NCI-H2227 treated with DMSO at 0.1 percent for 48 hours (cell line): Measurements from ENCODE around the gene GYS1.
"Not testable (repeated sequence)": the region's sequence is repeated elsewhere in the genome, so short reads cannot be mapped to it uniquely, and the experiment has no call there.

Source experiments
- DNase-seq: peaks from one replicate; lab custom pipeline; 2025; lab: John Stamatoyannopoulos, UW

GYS1 gene

DNA sequence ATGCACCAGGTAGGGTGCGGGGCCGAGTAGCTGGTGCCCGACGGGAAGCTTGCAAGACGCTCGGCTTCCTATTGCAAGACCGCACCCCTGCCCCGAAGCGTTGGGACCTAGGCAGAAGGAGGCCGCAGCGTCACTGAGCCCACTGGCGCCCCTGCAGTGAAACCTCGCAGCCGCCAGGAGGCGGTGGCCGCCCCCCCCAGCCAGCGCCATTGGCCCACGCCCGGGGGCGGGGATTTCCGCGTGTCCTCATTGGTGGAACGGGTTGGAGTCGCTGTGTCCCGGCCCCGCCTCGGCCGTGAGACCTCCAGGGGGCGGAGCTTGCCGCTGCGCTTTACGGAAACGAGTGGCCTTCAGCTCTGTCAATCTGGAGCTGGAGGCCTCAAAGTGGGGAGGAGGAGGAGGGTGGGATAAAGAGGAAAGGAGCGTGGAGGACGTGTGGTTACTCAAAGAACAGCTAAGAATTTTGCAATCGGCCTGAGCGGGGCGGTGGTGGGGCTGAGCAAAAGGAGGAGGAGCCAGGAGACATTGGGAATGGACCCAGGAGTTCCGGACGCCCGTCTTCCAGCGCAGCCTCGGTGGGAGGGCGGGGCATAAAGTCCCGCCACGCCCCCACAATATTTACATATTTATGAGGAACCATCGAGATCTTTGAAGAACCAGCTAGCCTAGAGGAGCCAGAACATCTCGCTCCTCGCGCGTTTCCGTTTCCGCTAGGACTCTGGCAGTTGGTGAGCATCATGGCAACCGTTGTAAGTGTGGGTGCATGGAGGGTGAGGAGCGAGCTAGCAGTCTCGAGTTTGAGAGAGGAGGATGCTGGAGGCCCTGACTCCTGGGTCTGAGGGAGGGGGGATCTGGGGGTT lies at the start of gene GYS1, which contains the start of gene RUVBL2:
TSS of gene GYS1 (minus strand) at position 135 of the 860 bp plus-strand sequence. CDS start 197 bp downstream, outside the sequence.
TSS of gene RUVBL2 (plus strand) at position 713 of the 860 bp plus-strand sequence. CDS start at position 738, 25 bp downstream.
- peak; percentile 96 for DNase-seq

DNA sequence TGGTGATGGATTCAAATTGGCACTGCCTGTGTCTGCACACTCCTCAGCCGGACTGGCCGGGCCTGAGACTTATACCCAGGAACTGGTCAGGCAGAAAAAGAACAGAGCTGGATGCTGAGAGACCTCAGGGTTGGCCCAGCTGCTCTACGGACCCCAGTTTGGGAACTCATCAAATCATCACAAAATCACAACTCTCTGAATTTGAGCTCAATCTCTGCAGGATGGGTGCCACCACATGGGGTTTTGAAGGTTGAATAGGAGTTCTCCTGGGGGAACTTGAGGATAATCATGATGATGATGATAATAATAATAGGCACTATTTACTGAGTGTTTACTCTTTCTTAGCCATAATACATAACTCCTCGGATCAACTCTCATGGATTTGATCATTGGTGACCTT lies 49.6 kb upstream of the GYS1 start:
- DNase-seq = not testable (repeated sequence)

DNA sequence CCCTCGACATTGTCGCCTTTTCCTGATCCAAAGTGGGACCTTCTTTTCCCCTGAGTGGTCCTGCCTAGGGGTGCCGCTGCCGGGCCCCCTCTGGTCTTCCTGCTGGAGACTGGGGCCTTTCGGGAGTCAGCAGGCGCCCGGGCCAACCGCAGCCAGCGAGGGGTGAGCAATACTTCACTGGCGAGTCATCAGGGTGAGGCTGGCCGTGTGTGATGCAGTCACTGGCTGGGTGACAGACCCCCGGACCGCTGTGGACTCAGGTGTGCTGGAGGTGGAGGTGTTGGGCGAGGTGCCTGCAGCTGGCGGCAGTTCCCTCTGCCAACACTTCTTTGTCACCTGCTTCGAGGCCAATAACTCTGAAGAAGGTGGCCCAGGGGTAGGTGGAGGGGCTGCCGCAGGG lies 49.1 kb upstream of the GYS1 start:
- no peak for DNase-seq

DNA sequence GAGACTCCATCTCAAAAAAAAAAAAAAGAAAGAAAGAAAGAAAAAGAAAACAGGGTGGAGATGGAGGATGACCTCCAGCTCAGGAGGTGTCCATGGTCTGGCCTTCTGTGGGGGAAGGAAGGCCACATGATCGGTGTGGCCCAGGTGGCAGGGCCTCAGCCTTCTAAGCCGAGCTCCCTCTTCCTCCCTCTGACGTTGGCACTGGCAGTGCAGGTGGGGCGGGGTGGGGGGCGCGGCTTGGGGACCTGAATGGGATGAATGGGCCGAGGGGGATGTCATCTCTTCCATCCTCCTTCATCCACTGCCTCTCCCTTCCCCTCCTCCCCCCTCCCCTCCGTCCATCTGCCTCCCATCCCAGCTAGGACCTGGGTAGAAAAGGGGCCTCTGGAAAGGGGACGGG lies 46.6 kb upstream of the GYS1 start:
- not testable (repeated sequence) for DNase-seq

DNA sequence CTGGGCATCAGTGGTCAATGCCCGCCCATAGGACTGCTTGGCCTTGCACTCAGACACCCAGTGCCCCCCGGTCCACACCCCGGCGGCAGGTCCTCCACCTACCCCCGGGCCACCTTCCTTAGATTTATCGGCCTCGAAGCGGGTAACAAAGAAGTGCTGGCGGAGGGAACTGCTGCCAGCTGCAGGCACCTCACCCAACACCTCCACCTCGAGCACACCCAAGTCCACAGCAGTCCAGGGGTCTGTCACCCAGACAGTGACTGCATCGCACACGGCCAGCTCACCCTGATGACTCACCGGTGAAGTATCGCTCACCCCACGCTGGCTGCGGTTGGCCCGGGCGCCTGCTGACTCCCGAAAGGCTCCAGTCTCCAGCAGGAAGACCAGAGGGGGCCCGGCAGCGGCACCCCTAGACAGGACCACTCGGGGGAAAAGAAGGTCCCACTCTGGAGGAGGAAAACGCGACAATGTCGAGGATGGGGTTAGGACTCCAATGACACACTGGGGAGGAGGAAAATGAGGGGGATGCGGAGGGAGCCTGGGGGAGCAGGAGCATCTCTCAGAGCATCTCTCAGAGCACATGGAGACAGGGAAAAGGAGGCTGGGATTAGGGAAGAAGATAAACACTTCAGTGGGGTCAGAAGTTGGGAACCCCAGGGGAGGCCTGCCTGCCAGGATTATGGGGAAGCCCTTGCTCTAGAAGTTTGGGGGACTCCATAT lies 45.6 kb upstream of the GYS1 start:
- not testable (repeated sequence) for DNase-seq

DNA sequence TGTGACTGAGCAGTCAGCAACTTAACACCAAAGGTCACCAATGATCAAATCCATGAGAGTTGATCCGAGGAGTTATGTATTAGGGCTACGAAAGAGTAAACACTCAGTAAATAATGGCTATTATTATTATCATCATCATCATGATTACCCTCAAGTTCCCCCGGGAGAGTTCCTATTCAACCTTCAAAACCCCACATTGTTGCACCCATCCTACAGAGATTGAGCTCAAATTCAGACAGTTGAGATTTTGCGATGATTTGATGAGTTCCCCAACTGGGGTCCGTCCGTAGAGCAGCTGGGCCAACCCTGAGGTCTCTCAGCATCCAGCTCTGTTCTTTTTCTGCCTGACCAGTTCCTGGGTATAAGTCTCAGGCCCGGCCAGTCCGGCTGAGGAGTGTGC lies 45.0 kb upstream of the GYS1 start:
- not testable (repeated sequence) for DNase-seq

DNA sequence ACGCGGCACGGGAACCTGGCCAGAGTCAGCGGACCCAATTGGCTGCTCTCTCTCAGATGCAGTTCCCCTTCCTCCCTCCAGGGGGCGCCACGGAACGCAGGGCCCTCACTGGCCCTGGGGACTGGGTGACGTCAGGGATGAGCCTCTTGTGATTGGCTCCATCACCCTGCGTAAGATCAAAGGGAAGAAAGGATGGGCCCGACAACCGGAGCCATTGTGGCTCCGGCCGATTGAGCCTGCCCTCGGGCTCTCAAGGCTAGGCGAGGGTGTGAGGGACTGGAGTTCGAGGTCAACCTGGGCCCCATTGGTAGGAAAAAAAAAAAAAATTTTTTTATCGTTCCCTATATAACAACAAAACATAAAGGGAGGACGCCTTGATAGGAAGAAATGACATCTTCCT lies 43.7 kb upstream of the GYS1 start, which contains the start of gene CGB1:
TSS of gene CGB1 (minus strand) at position 81 of the 400 bp plus-strand sequence. CDS start 184 bp downstream, outside the sequence.
- DNase-seq = not testable (repeated sequence)

DNA sequence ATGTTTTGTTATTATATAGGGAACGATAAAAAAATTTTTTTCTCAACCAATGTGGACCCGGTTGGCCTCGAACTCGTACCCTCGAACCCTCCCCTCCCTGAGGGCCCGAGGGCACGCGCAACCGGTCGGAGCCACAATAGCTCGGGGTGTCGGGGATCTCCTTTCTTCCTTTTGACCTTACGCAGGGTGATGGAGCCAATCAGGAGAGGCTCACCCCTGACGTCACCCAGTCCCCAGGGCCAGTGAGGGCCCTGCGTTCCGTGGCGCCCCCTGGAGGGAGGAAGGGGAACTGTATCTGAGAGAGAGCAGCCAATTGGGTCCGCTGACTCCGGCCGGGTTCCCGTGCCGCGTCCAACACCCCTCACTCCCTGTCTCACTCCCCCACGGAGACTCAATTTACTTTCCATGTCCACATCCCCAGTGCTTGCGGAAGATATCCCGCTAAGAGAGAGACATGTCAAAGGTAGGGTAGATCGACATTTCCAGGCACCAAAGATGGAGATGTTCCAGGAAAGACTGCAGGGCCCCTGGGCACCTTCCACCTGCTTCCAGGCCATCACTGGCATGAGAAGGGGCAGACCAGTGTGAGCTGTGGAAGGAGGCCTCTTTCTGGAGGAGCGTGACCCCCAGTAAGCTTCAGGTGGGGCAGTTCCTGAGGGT lies 38.7 kb upstream of the GYS1 start, which contains the start of gene CGB2:
TSS of gene CGB2 (plus strand) at position 249 of the 660 bp plus-strand sequence. CDS start at position 455, 206 bp downstream.
- DNase-seq = not testable (repeated sequence)

DNA sequence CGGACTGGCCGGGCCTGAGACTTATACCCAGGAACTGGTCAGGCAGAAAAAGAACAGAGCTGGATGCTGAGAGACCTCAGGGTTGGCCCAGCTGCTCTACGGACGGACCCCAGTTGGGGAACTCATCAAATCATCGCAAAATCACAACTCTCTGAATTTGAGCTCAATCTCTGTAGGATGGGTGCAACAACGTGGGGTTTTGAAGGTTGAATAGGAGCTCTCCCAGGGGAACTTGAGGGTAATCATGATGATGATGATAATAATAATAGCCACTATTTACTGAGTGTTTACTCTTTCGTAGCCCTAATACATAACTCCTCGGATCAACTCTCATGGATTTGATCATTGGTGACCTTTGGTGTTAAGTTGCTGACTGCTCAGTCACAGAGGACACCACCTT lies 37.2 kb upstream of the GYS1 start:
- not testable (repeated sequence) for DNase-seq

DNA sequence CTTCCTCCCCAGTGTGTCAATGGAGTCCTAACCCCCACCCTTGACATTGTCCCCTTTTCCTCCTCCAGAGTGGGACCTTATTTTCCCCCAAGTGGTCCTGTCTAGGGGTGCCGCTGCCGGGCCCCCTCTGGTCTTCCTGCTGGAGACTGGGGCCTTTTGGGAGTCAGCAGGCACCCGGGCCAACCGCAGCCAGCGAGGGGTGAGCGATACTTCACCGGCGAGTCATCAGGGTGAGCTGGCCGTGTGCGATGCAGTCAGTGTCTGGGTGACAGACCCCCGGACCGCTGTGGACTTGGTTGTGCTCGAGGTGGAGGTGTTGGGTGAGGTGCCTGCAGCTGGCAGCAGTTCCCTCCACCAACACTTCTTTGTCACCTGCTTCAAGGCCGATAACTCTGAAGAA lies 36.6 kb upstream of the GYS1 start:
- not testable (repeated sequence) for DNase-seq

DNA sequence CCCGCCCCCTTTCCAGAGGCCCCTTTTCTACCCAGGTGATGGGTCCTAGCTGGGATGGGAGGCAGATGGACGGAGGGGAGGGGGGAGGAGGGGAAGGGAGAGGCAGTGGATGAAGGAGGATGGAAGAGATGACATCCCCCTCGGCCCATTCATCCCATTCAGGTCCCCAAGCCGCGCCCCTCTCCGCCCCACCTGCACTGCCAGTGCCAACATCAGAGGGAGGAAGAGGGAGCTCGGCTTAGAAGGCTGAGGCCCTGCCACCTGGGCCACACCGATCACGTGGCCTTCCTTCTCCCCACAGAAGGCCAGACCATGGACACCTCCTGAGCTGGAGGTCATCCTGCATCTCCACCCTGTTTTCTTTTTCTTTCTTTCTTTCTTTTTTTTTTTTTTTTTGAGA lies 35.6 kb upstream of the GYS1 start:
- not testable (repeated sequence) for DNase-seq

DNA sequence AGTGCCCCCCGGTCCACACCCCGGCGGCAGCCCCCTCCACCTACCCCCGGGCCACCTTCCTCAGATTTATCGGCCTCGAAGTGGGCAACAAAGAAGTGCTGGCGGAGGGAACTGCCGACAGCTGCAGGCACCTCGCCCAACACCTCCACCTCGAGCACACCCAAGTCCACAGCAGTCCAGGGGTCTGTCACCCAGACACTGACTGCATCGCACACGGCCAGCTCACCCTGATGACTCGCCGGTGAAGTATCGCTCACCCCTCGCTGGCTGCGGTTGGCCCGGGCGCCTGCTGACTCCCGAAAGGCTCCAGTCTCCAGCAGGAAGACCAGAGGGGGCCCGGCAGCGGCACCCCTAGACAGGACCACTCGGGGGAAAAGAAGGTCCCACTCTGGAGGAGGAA lies 32.5 kb upstream of the GYS1 start:
- not testable (repeated sequence) for DNase-seq

DNA sequence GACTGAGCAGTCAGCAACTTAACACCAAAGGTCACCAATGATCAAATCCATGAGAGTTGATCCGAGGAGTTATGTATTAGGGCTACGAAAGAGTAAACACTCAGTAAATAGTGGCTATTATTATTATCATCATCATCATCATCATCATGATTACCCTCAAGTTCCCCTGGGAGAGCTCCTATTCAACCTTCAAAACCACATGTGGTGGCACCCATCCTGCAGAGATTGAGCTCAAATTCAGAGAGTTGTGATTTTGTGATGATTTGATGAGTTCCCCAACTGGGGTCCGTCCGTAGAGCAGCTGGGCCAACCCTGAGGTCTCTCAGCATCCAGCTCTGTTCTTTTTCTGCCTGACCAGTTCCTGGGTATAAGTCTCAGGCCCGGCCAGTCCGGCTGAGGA lies 32.0 kb upstream of the GYS1 start:
- DNase-seq = not testable (repeated sequence)

DNA sequence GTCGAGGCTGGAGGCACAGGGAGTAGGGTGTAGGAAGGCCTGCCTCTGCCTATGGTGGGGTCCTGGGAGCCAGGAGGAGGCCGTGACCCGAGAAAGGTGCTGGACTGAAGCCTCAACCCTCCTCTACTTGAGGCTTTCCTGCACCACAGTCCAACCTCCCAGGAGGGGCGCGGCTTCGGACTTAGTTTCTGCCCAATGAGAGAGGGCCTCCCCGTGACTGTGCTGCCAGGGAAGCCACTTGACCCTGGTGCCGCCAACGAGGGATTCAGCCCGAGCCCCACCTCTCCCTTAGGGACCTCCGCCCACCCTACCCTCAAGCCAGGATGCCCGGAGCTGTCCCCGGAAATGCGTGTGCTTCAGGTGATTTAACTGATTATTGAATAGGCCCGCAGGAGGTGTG lies 31.1 kb upstream of the GYS1 start, which contains the start of gene CGB3:
TSS of gene CGB3 (minus strand) at position 101 of the 400 bp plus-strand sequence. CDS start 362 bp downstream, outside the sequence.
- not testable (repeated sequence) for DNase-seq

DNA sequence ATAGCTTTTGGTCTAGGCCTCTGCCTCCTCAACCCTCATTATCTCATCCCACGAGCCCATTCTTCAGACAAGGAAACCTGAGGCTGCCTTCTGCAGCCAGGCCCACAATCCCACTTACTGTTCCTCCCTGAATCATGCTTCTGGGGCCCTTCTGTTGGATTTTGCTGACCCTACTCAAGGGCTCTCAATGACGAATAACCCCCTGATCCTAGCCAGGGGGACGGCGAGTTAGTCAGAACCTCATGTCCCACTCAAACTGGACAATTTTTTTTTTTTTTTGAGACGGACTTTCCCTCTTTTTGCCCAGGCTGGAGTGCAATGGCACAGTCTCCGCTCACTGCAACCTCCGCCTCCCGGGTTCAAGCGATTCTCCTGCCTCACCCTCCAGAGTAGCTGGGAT lies 29.0 kb upstream of the GYS1 start:
- DNase-seq = no peak

DNA sequence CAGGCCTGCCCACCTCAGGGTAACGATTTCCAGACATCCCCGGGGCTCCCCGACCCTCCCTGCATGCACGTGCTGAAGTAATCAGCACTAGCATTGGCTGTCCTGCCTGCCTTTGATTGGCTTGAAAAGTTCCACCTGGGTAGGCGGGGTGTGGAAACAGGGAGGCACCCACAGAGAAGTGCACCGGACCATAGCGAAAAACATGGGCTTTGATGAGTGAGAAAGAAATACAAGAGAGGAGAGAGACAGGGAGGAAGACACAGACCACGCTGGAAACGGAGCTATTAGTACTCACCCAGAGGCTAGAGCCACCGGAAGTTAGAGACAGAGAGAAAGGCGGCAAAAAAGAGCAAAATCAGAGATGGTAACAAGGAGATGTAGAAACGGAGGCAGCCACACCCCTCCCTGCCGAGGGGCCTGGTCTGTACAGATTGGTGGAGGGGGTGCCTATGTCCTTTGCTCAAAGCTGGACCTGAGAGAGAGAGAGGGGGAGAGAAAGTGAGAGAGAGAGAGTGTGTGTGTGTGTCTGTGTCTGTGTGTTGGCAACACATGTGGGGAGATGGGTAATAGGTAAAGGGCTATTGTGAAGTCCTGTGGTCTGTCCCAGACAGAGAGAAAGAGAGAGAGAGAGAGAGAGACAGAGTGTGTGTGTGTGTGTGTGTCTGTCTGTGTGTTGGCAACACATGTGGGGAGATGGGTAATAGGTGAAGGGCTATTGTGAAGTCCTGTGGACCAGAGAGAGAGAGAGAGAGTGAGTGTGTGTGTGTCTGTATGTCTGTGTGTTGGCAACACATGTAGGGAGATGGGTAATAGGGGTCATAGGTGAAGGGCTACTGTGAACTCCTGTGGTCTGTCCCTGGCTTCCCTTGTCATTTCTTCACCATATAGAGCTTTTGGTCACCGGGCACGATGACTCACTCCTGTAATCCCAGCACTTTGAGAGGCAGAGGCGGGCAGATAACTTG lies 28.1 kb upstream of the GYS1 start:
- DNase-seq = no peak

DNA sequence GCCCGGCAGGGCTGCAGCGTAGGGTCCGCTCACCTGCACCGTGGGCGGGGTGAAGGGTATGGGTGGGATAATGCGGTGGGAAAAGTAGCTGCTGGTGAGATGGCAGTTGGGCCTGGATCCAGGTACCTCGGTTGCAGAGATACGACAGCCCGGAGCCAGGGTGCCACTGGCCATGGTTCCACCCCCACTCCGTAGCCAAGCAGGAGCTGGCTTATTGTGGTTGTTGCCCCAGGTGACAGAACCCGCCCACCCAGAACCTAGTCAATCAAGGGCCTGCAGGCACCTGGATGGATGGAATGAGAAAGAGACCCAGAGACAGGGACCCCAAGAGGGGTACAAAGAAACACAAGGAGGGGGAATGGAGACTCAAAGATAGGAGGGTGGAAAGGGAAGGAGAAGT lies 27.2 kb upstream of the GYS1 start:
- no peak for DNase-seq

DNA sequence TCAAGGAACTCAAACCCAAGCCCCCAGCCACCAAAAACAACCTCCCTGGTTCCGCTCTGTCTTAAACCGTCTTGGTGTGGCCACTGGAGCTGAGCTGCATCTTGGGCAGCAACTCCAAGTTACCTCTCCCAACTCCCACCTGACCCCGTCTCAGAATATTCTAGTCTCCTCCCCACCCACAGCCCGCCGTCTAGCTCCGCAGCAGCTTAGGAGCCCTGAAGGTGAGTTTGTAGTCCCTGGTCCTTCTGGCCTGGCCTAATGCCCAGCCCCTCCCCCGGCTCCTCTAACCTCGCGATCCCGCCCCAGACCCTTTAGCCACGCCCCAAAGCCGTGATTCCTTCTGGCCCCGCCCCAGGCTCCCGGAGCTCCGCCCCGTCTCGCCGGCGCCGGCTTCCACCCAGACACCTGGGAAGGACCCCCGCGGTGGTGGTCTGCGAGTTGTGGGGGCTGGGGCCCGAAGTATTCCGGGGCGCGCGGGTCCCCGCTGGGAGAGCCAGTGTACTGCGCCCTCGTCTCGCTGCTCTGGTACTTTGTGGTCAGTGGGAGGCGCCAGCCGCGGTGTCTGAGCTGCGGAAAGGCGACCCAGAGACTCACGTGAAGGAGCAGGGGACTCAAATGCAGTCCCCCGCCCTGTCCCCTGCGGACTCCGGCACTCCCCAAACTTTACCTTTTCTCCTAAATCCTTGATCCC lies 26.3 kb upstream of the GYS1 start:
- DNase-seq = no peak

DNA sequence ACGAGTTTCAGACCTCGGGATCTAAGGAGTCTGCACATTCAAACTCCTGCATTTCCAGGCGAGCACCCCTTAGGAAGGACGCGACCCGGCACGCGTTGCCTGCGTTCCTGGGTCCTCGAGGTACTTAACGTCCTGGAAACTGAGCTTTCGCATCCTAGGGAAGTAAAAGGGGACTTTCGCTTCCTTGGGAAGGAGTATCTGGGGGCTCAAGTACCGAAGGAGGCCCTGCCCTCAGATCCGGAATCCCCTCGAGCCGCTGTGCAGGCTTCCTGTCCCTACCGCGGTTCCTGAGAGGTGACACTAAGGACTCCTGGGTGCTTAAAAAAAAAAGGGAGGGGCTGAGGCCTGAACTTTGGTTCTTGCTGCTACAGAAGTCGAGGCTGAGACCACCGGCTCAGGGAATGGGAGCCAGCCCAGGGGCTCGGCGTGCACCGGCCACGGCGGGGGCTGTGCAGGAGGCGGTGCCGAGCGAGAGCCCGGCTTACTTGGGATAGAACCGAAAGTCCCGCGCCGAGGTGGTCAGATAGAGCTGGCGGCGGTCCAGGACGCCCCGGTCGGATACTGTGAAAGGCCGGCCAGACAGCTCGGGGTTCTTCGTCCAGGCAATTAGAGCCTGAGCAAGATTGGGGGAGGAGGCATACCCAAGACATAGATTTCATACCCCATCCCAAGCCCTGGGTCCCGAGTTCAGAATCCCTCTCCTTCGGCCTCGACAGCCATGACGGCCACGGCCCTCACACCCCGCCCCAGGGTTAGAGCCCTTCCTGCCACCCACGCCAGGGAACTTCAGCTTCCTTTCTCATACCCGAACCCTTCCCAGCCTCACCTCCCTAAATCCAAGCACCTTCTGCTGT lies 25.5 kb upstream of the GYS1 start:
- not testable (repeated sequence) for DNase-seq
